ENCODE measurements around the gene CEACAM16.

- TF ChIP-seq, protein P1, sequence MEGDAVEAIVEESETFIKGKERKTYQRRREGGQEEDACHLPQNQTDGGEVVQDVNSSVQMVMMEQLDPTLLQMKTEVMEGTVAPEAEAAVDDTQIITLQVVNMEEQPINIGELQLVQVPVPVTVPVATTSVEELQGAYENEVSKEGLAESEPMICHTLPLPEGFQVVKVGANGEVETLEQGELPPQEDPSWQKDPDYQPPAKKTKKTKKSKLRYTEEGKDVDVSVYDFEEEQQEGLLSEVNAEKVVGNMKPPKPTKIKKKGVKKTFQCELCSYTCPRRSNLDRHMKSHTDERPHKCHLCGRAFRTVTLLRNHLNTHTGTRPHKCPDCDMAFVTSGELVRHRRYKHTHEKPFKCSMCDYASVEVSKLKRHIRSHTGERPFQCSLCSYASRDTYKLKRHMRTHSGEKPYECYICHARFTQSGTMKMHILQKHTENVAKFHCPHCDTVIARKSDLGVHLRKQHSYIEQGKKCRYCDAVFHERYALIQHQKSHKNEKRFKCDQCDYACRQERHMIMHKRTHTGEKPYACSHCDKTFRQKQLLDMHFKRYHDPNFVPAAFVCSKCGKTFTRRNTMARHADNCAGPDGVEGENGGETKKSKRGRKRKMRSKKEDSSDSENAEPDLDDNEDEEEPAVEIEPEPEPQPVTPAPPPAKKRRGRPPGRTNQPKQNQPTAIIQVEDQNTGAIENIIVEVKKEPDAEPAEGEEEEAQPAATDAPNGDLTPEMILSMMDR (IDR thresholded peaks at IDR 0.05) = no peak
- TF ChIP-seq POLR2A (IDR thresholded peaks at IDR 0.05) = no peak
These were observed 12.1 kb upstream of the CEACAM16 start for GRCh38 chr19:44686896-44687295.
